Fibroblast of the conjunctiva (primary cell): ENCODE measurements around the gene CHST13.

Experiments
- DNase-seq: peaks from one replicate; pipeline ENCODE4 v3.0.0-alpha.2; 2010; ENCODE audit warnings: low read depth

The CHST13 gene

DNA sequence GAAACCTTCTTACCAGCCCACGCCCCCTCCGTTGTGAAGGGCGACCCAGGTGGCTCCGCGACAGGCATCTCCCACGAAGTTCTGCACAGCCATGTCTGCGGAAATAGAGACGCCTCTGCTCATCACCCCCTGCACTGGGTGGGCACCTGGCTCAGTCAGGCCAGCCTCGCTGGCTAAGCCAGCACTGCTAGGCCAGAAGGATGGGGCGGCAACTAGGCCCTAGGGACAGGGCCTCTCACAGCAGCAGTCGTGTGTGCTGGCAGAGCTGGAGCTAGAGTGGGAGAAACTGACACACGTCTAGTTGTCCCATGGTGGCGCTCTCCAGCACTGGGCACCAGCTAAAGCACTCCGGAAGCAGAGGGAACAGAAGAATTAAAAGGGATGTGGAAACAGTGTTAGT is 35.8 kb upstream of the CHST13 start:
- no peak for DNase-seq

DNA sequence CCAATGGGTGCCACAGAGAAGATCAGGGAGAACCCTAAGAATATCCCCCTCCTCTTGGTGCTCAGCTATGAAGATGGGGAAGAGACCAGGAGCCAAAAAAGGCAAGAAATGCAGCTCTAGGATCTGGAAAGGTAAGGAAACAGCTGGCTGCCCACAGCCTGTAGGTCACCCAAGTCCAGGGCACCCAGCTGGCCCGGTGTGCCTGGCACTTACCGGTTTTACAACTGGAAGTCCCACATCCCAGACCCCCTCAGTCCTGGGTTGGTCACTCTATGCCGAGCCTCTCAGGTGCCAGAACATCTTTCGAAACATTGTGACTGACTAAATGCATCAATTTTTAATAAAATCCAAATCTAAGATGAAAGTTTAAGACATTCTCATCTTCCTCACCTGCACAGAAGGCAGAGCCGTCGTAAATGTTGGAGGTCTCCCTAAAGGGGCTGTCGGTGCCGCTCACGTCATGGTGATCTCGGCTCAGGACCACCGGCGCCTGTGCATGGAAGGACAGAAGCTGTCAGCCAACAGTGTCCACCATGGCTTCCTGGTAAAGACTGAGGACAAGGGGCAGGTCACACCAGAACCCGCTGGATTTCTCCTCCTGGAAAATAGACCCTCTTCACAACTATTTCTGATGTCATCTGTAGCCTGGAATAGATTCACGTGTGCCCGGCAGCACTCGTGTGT is 34.9 kb upstream of the CHST13 start:
- DNase-seq: no peak

DNA sequence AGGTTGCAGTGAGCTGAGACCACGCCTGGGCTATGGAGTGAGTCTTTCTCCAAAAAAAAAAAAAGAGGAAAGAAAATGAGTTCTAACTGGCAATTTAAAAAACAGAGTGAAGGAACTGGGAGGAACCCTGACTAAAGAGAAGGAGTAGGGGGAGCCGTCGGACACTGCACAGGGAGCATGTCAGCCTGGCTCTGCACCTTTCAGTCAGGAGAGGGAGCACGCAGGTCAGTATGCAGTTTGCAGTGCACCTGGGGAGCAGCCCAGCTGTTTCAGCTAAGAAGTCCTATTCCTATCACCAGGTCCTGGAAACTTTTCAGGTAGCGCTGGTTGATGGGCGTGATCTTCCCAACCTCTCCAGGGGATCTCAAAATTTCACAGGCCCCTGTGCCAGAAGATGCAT is 33.3 kb upstream of the CHST13 start:
- no peak for DNase-seq

DNA sequence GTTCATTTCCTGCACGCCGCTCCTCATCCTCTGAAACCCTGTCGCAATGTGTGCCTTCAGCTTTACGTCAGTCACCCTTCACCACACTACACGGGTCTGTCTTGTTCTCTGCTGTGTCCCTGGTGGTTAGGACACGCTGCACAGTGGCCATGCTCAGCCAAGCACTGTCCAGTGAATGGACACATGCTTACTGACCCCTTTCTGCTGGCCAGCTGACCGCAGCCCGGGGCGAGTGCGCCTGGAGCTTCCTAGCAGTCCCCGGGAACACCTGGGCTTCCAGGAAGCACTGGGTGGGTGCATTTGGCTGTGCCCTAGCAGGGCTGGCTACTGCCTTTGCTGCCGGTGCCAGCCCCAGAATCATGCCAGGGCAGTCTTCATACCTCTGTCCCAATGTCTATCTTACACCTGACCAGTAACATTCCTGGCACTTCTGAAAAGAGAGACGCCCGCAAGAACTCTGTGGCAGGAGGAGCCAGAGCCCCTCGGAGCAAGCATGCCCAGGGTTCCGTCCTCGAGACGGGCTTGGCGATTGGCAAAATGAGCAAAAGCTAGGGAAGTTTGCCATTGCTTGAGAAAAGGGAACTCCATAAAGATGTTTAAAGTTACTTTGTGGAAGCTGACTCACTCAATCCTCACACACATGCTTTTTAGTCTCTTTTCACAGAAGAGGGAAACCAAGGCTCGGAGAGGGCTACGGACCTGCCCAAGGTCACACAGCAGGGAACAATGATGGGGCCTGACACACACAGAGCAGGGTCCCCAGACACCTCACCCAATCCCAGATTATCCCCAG is 32.5 kb upstream of the CHST13 start:
- no peak for DNase-seq

DNA sequence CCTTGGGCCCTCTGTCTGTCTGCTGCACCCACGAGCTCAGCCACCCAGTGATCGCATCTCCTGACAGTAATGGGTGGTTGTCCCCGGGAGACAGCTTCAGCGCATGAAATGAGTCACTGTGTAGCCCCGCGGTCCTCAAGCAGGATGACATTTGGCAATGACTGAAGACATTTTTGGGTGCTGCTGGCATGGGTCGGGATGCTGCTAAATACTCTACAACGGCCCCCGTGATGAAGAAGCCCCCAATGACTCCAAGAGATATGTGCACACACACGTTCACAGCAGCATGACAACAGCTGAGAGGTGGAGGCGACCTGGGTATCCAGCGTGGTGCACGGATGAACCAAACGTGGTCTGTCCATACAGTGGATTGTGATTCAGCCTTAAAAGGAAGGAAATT is 30.9 kb upstream of the CHST13 start:
- no peak for DNase-seq

DNA sequence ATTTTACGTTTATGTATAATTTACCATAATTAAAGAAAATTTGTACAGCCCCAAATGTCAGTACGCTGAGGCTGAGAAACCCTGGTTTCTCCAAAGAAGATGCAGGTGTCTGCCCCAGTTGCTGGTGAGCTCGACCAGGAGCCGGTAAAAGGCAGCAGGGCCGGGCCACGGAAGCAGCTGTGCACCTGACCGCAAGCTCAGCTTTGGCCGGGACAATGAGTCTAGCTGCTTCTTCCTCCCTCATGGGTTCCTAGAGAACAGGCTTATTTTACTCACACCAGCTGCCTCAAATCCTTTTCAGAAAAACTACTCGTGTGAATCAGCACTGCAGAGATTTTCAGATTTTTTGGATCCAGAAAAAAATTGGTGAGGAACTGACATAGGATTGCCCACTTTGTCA is 30.2 kb upstream of the CHST13 start:
- DNase-seq: no peak

DNA sequence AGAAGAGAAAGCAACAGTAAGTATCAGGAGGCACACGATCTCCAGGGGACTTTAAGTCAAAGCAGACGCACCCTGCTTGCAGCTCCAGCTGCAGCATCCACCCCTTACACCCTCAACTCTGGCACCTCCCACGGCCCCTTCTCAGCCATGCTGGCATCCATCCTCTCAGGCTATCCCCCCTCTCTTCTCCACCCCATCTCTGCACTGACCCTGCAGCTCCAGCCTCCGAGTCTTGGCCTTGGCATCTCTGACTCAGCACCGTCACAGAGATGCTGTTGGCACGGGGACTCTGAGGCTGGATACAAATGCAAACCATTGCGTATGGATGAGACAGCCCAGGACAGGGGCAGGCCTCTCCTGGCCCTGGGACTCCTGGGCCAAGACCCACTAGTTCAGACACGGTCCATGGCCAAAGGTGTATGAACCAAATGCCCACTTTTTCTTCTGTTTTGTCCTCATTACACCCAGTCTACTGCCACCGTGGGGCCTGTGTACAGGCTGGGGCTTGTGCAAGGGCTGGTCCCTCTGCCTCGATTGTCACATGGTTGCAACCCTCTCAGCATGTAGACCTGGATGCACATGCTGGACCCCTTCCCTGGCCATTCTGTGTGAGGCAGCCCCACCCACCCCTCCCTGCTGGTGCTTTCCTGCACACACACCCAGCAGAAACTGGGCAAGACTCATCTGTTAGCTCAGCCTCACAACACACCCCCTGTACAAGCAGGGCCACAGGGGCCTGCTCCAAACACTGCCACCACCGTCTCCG is 29.6 kb upstream of the CHST13 start:
- DNase-seq: no peak

DNA sequence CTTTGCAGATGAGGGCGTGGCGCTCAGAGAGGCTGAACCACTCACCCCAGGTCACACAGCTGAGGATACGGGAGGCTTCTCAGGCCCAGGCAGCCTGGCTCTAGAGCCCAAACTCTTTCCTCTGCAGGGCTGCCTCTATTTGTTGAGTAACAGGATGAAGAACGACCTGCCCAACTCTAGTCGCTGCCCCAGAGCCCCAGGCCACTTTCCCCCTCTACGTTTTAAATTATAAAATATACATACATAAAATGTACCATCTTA is 29.1 kb upstream of the CHST13 start:
- DNase-seq: no peak

DNA sequence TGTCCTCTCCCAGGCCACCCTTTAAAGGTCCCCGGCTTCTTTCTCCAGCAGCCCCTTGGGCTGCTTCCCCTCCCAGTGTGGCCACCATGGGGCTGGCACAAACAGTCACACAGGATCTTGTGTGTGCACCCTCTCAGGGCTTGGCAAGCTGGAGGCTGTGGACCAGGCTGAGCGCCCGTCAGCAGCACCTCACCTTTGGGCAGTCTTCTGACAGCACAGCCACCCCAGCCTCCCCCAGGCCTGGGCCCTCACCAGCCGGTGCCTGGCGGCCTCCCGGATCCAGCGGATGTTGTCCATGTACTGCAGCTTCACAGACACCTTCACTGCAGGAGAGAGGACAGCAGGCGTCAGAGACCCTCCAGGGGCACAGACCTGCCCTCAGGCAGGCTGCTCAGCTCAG is 28.2 kb upstream of the CHST13 start:
- no peak for DNase-seq

DNA sequence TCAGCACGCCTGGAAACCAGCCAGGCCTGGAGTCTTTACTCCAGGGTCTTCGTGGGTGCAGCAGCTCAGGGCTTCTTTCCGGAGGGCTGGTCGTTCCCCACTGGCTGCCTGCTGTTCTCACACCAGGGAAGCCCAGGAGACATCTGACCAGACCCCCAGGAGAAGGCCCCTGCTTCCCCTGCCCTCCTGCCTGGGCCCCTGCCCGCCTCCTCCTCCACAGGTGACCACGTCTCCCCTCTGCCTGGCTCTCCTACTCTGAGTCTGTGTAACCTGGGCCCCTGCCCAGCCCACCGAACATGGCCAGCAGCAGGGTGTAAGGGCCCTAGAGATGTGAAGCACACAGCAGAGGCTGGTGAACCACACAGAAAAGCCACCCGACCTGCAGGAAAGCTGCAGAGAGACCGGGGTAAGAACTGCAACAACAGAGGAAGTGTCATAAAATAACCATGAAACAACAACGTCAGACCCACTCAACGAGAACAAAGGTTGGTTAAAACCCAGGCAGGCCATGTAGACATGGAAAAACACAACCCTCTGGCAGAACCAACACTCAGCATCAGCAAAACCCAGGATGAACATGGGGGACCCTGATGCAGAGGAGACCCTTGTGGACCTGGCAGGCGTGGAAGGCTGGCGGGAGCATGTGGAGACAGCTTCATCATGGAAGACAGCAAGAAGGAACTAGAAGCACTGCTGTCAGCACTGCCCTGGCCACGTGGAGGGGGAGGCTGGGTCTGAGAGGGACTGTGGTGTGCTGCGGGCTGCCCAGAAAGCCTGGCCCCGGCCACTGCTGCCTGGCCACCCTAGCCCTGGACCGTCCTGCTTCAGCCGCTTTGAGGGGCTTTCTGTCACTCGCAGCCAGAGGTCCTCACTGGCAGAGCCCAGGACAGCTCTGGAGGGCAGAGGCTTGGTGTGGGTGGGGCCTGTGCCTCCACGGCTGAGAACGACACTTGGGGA is 26.8 kb upstream of the CHST13 start:
- DNase-seq: no peak

DNA sequence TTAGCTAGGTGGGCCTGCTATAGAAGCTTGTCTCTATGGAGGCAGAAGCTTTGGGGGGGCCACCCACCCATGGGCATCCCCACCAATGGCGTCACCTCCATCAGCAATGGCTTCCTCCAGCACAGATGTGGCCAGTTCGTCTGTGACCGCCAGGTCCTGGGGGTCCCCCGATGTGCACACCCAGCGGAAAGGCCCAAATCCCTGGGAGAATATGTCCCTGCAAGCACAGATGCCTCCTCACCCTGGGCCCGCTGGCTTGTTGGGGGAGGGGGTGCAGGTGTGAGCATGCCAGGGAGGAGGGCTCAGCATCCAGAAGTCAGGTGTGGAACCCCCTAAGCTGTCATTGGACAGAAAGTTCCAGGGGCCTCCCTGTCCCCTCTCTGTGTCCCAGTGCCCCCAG is 26.0 kb upstream of the CHST13 start:
- no peak for DNase-seq

DNA sequence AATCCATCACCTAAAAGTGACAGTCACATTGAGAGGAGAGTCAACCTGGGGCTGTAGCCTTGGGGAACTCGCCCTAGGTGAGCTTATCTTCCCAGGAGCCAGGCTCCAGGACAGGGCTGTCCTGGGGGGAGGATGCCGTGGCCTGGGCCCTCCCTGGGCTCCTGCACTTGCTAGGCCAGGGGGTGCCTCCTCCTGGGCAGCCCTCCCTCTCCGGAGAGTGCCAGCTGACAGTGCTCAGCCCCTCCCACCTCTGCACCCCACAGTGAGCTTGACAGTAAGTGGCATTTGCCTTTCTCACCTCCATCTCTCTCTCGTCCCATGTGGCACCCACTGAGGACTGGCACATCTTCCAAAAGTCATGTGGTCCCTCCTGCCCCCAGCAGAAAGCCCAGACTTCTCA is 25.5 kb upstream of the CHST13 start:
- DNase-seq: no peak

DNA sequence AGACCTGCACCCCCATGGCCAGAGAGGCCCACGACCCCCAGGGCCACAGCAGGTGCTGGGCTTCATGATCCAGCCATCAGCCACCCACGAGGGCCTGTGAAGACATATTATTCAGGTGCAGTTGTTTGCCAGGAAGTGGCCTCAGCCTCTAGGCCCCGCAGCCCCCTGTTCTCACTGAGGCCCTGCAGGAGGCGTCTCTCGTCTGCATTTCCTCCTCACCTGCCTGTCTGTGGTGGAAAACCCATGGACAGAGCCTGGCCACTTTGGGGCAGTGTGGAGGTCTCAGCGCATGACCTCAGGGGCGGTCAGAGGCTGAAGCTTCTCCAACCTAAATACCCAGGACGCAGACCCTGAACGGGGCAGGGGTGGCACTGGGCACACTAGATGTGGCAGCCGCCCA is 25.0 kb upstream of the CHST13 start:
- no peak for DNase-seq

DNA sequence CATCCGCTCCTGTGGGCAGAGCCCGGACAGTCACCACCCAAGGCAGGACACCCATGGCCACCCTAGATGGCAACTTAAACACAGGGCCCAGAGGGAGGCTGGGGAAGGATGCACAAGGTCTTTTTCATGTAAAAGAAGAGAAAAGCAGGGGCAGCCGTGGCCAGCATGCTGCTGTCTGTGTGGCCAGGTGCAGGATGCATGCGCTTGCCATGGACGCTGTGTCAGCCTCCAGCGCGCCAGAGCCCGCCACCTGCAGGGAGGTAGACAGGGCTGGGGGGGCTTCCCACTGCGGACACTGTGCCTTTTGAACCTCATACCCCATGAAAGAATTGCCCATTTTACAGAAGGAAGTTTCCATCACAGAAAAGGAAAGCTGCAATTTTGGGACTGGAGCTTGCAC is 24.6 kb upstream of the CHST13 start:
- no peak for DNase-seq

DNA sequence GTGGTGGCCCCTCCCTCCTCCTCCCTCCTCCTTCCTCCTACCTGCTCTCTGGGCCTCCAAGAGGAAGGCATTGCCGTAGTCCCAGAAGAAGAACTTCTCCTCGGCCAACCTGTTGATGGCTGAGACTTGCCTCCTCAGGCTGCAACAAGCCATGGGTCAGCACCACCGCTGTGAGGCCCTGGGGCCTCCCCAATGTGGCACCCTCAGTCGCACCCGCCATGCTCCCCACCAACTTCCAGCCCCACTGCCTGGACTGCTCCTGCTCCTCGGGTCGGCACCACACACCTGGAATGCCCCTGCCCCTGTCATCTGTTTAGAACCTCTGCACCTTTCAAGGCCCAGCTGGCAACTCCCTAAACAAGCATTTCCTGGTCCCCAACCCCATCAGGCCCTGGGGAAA is 23.9 kb upstream of the CHST13 start:
- no peak for DNase-seq

DNA sequence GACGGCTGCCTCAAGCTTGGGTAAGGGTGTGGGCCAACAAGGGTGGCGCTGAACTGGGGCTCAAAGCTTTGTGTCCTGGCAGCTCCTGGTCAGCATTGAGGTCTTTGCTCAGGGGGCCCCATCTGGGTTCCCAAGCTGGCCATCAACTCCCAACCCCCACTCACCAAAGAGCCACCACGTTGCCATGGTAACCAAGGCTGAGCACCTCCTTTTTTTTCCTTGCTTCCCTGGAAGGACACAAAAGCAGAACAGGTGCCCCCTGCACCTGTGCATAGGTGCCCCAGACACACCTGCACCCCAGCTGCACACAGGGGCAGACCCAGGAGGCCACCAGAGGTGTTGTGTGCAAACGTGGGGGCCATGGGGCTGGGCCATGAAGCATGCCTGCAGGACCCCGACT is 22.9 kb upstream of the CHST13 start:
- DNase-seq: no peak

DNA sequence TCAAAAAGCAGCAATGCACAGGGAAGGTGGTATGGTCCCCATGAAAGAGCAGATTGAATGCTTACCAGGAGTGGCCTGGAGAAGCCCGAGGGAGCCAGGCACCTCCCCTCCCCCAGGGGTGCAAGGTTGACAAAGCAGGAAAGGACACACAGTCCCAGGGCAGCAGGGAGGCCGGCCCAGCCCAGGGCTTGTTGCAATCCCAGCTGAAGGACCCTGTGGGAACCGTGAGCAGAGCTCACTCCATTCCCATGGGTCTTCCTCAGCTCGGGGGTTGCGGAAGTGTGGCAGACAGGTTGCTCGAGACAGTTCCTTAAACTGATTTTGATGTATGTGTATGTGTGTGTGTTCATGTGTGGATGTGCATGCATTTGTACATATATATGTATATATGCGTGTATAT is 22.2 kb upstream of the CHST13 start:
- no peak for DNase-seq

DNA sequence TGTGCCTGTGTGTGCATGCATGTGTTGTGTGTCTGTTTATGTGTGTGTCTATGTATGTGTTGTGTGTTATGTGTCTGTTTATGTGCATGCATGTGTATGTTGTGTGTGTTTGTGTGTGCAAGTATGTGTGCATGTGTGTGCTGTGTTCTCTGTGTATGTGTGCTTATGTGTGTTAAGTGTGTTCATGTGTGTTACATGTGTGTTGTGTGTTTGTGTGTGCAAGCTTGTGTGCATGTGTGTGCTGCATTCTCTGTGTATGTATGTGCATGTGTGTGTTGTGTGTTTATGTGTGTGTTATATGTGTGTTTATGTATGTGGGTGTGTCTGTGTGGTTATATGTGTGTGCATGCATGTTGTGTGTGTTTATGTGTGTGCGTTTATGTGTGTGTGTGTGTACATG is 21.3 kb upstream of the CHST13 start:
- DNase-seq: no peak

DNA sequence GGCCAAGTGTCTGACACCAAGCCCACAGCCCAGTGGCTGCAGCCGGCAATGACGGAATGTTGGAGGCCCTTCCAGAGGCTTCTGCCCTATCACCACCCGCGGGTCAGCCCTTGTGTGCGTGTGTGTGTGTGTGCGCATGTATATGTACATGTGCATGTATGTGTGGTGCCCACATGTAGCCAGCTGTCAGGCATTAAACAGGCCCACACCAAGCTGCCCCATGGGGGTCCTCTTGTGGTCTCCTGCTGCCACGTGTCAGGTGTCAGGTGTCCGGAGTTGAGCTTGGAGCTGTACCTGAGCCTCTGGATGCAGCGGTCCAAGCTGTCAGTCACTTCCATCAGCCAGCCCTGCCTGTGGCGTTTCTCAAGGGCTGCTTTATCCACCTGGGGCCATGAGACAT is 20.3 kb upstream of the CHST13 start:
- no peak for DNase-seq

DNA sequence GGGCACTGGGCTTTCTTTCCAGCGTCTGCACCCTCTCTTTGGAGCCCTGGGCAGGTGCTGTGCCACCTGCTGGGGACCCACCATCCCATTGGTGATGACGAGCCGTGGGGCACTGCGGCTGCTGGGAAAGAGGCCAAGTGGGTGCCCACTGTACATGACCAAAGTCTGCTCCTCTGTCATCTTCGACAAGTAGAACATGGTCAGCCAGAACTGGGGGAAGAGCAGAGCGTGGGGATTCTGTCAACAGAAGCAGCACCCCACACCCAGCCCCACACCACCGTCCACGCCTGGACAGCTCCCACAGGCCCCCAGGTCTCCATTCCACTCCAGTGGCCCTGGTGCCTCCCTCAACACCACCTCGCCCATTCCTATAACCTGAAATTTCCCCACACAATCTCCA is 16.1 kb upstream of the CHST13 start:
- no peak for DNase-seq

DNA sequence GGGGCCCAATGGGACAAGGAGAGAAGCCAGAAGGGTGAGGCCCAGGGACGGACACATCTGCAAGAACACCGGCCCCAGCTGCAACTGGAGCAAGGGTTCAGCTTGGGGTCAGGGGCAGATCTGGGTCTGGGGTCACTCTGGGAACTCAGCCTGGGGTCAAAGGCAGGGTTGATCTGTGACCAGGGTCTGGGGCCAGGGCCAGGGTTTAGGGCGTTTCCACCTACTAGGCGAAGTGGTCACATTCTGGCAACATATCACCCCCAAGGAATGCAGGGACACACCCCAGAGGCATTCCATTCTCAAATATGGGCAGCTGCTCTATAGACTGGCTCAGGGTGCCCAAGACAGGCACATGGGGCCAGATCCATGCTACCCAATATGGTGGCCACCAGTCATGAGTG is 15.4 kb upstream of the CHST13 start:
- no peak for DNase-seq

DNA sequence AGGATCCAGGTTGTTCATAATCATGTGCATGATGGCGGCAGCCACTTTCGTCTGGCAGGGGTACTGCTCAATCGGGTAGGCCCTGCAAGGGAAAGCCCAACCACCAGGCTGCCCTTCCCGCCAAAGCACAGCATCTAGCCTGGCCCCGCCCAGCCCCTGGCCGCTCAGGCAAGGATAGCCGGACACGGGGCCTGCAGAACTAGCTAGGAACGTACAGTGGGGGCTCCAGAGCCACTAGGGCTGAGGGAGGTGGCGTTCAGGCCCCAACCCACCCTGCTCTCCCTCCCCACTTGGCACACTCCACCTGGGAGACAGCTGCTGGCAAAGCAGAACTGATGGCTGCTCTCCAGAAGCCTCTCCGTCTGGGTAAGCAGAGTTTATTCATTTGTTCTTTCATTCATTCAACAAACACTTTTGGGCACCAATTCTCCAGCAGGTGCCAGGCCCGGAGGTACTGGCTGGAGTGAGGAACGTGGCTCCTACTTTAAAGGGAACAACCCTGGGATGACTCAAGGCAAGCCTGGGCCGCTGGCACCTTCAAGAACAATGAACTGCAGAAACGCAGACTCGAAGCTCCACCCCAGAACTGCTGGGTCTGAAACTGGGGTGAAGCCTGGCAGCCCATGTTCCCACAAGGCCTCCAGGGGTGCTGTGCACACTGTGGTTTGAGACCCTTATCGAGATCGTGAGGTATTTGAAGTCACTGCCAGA is 14.2 kb upstream of the CHST13 start:
- DNase-seq: no peak
